Panc1 (cell line): ENCODE results near the gene ZNF688. TPM values are rescaled to one million over a fixed set of nuclear protein-coding genes. Genes with fewer than 3 reads are reported as not detected.

Experiments used
- ATAC-seq: fragments of 200-7000 bp; cut with Tn5 transposase; 2 replicates; pipeline ENCODE4 v1.9.1; 2020; ENCODE audit warnings: mild to moderate bottlenecking, moderate library complexity
- BruUV-seq: library from RNA; stranded (reverse); fragments of 400-500 nt; replicated peaks from 2 replicates; lab custom pipeline; 2021; lab: Mats Ljungman, UMichigan
- CTCF ChIA-PET: fragments of 300-600 bp; sonication (Branson Sonifier 250); formaldehyde crosslinking; loops from one replicate; lab custom pipeline; 2022; ENCODE audit warnings: antibody characterized with exemption; lab: Charles Lee
- POLR2A ChIA-PET: fragments of 300-600 bp; sonication (Branson Sonifier 250); formaldehyde crosslinking; loops from one replicate; lab custom pipeline; 2022; ENCODE audit warnings: antibody characterized with exemption; lab: Charles Lee
- DNase-seq: peaks from one replicate; pipeline ENCODE4 v3.0.0-alpha.2; 2010; ENCODE audit warnings: low read depth, low spot score
- H3K27ac ChIP-seq: 2 replicates; pipeline ENCODE4 v1.5.1; 2011; ENCODE audit warnings: mild to moderate bottlenecking, low read length, inconsistent platforms
- H3K27me3 ChIP-seq: fragments of 200-500 bp; sonication (Bioruptor generic); 2 replicates; pipeline ENCODE4 v1.6.0; 2014; ENCODE audit warnings: low read length, inconsistent platforms; ENCODE audit not compliant: control insufficient read depth, insufficient read depth
- H3K36me3 ChIP-seq: fragments of 200-500 bp; sonication (Bioruptor generic); 2 replicates; pipeline ENCODE4 v1.5.1; 2014; ENCODE audit warnings: inconsistent platforms, mild to moderate bottlenecking, low read length, moderate library complexity; ENCODE audit not compliant: control insufficient read depth, insufficient read depth
- H3K4me1 ChIP-seq: 2 replicates; pipeline ENCODE4 v1.5.1; 2011; ENCODE audit warnings: inconsistent platforms, mild to moderate bottlenecking, low read length, moderate library complexity; ENCODE audit not compliant: control insufficient read depth, insufficient read depth
- H3K4me3 ChIP-seq, 2 experiments: 2 replicates each; pipeline ENCODE4 v1.5.1; 2011 to 2012; ENCODE audit warnings: low read depth in 2 of 2, low read length in 2 of 2, mild to moderate bottlenecking in 2 of 2, inconsistent platforms in 1 of 2, moderate library complexity in 1 of 2
- H3K9me3 ChIP-seq: fragments of 200-500 bp; sonication (Bioruptor generic); 2 replicates; pipeline ENCODE4 v1.5.1; 2014; ENCODE audit warnings: low read depth, mild to moderate bottlenecking, inconsistent platforms, low read length, moderate library complexity; ENCODE audit not compliant: control insufficient read depth, insufficient read depth
- CTCF ChIP-seq: fragments of 450-650 bp; IDR thresholded peaks from 2 replicates; pipeline ENCODE4 v1.5.1; 2017; ENCODE audit warnings: mild to moderate bottlenecking
- POLR2AphosphoS5 ChIP-seq: IDR thresholded peaks from 2 replicates; pipeline ENCODE4 v1.6.1; 2012; ENCODE audit warnings: mild to moderate bottlenecking, low read depth, low read length, moderate library complexity
- REST ChIP-seq, 2 experiments: IDR thresholded peaks; 2 replicates each; pipeline ENCODE4 v1.6.1; 2011 to 2012; ENCODE audit warnings: low read depth in 2 of 2, control low read depth in 1 of 2, low read length in 1 of 2, mild to moderate bottlenecking in 1 of 2, moderate library complexity in 1 of 2; ENCODE audit not compliant: insufficient read depth in 1 of 2
- SIN3A ChIP-seq: IDR thresholded peaks from 2 replicates; pipeline ENCODE4 v1.6.1; 2012; ENCODE audit warnings: low read depth, mild to moderate bottlenecking, low read length, moderate library complexity, borderline replicate concordance; ENCODE audit not compliant: insufficient read depth
- TCF7L2 ChIP-seq: IDR thresholded peaks from 2 replicates; pipeline ENCODE4 v1.6.1; 2011; ENCODE audit warnings: mild to moderate bottlenecking, low read depth, low read length, inconsistent platforms
- in situ Hi-C: cut with HindIII; loops from 2 replicates; pipeline ENCODE4 v1.10.0; 2016; ENCODE audit warnings: low sequenced_read_pairs, low pct_unique_long_range_greater_than_20kb
- intact Hi-C: fragments of 100-400 bp; cut with micrococcal nuclease; formaldehyde crosslinking; loops from one replicate; pipeline ENCODE4 v1.10.0; 2022; ENCODE audit not compliant: unreplicated experiment
- total RNA-seq: library from RNA; stranded (reverse); gene quantifications from one replicate; pipeline ENCODE4 v1.2.1, GENCODE V29; 2021; ENCODE audit not compliant: unreplicated experiment

The ZNF688 gene
- total RNA-seq, 1 experiment from 2014 or later = 7.7 TPM

GRCh38 chr16:30533146-30533522 lies 38.4 kb downstream of the ZNF688 start:
- POLR2A ChIA-PET = no interaction called here
- CTCF ChIA-PET = no interaction called here
- intact Hi-C loops = no loop called here
- H3K27ac ChIP-seq = no peak overlapping the region
- TF ChIP-seq CTCF (no peak), REST (IDR thresholded peaks at IDR 0.05; ENCODE audit: insufficient read depth in 1 of 2, low read depth in 2 of 2, low read length in 1 of 2) (no peak), TCF7L2 (no peak)
- ATAC-seq (no peak), DNase-seq (no peak)
- no peaks in the 10 kb centered on the region for H3K36me3 ChIP-seq
- no peaks in the 10 kb centered on the region for H3K27me3 ChIP-seq
- BruUV-seq = TSS peak; percentile 21
- H3K9me3 ChIP-seq = no peaks in the 10 kb centered on the region
- peaks cover 15% of the 10 kb centered on the region for H3K4me1 ChIP-seq
- H3K4me3 ChIP-seq = no peak overlapping the region
- in situ Hi-C loops = no loop called here

GRCh38 chr16:30532285-30533145 lies 39.0 kb downstream of the ZNF688 start:
- intact Hi-C loops (no loop called here), in situ Hi-C loops (no loop called here)
- ATAC-seq = no peak
- DNase-seq = no peak
- ChIA-PET POLR2A (no interaction called here), CTCF (interaction anchor here (0.5 kb wide), 1 partner anchor 369 kb away, joined by 7 read pairs; no protein-coding TSS in a partner anchor)
- H3K27ac ChIP-seq = no peak overlapping the region
- H3K4me1 ChIP-seq = peaks cover 20% of the 10 kb centered on the region
- H3K27me3 ChIP-seq = no peaks in the 10 kb centered on the region
- no peak overlapping the region for H3K4me3 ChIP-seq
- H3K36me3 ChIP-seq = no peaks in the 10 kb centered on the region
- BruUV-seq = no TSS peak
- TF ChIP-seq REST (IDR thresholded peaks at IDR 0.05; ENCODE audit: insufficient read depth in 1 of 2, low read depth in 2 of 2, low read length in 1 of 2) = no peak
- TF ChIP-seq POLR2AphosphoS5 = no peak
- no peak for TF ChIP-seq SIN3A
- TF ChIP-seq CTCF = no peak
- TF ChIP-seq TCF7L2 = no peak
- no peaks in the 10 kb centered on the region for H3K9me3 ChIP-seq
